HG03575 (cell line): ENCODE results near the gene DIP2B.
"Not testable (repeated sequence)": the region's sequence is repeated elsewhere in the genome, so short reads cannot be mapped to it uniquely, and the experiment has no call there.

Experiments
- ATAC-seq: cut with Tn5 transposase; IDR thresholded peaks from one replicate; pipeline ENCODE4 v1.9.1; 2021; ENCODE audit not compliant: unreplicated experiment, insufficient number of reproducible peaks, low FRiP score; ENCODE audit errors: extremely low read depth

The DIP2B gene

GRCh38 chr12:50504798-50505674 is at the start of gene DIP2B:
DIP2B (plus strand) TSS chr12:50504985; CDS start chr12:50505141, 156 bp downstream.
- no peak for ATAC-seq

- no peak for ATAC-seq
Measured at GRCh38 chr12:50458606-50459005, 46.2 kb upstream of the DIP2B start.

- no peak for ATAC-seq
Measured at GRCh38 chr12:50467439-50467838, 37.3 kb upstream of the DIP2B start.

GRCh38 chr12:50477241-50477832 is 27.4 kb upstream of the DIP2B start:
- ATAC-seq, result no peak

GRCh38 chr12:50482571-50482970 is 22.2 kb upstream of the DIP2B start:
- ATAC-seq, result no peak

GRCh38 chr12:50483488-50483887 is 21.3 kb upstream of the DIP2B start:
- ATAC-seq, result no peak

- ATAC-seq, result no peak
Measured at GRCh38 chr12:50488801-50489200, 16.0 kb upstream of the DIP2B start.

- not testable (repeated sequence) for ATAC-seq
Measured at GRCh38 chr12:50498119-50498518, 6.7 kb upstream of the DIP2B start.

- ATAC-seq, result no peak
Measured at GRCh38 chr12:50505675-50506530, 1.1 kb downstream of the DIP2B start.

GRCh38 chr12:50506753-50507473 is 2.1 kb downstream of the DIP2B start:
- ATAC-seq, result no peak

GRCh38 chr12:50507474-50507838 is 2.7 kb downstream of the DIP2B start:
- no peak for ATAC-seq

GRCh38 chr12:50507930-50508329 is 3.1 kb downstream of the DIP2B start:
- no peak for ATAC-seq

- no peak for ATAC-seq
Measured at GRCh38 chr12:50508414-50508813, 3.6 kb downstream of the DIP2B start.

GRCh38 chr12:50508970-50509663 is 4.3 kb downstream of the DIP2B start:
- ATAC-seq, result no peak

GRCh38 chr12:50514526-50515276 is 9.9 kb downstream of the DIP2B start:
- ATAC-seq, result no peak

GRCh38 chr12:50515587-50515986 is 10.8 kb downstream of the DIP2B start:
- no peak for ATAC-seq

GRCh38 chr12:50517421-50518048 is 12.8 kb downstream of the DIP2B start:
- peak; percentile 47 for ATAC-seq
